Measurements from ENCODE around the gene SCUBE1. TPM values are rescaled to one million over a fixed set of nuclear protein-coding genes. Genes with fewer than 3 reads are reported as not detected.
A peak's percentile ranks its signal among the peaks of the same experiment; 100 is the strongest.

SCUBE1 gene
- total RNA-seq, 1 donor from 2014 or later: 16.6 TPM

- Histone ChIP-seq H3K27me3 (ENCODE audit: low read depth) (no peaks in the 10 kb centered on the region), H3K36me3 (no peaks in the 10 kb centered on the region), H3K27ac (no peak overlapping the region), H3K4me1 (peaks cover 6% of the 10 kb centered on the region), H3K4me3 (no peak overlapping the region), H3K9me3 (no peaks in the 10 kb centered on the region)
- no peak for DNase-seq
- ATAC-seq: no peak
- intact Hi-C loops (cut with DNase I): no loop called here
- no peak for TF ChIP-seq CTCF (IDR thresholded peaks at IDR 0.05)
Observed at GRCh38 chr22:43218786-43219185, 124.4 kb downstream of the SCUBE1 start.

GRCh38 chr22:43217285-43218030 lies 125.7 kb downstream of the SCUBE1 start:
- H3K36me3 ChIP-seq: no peaks in the 10 kb centered on the region
- DNase-seq (no peak), ATAC-seq (no peak)
- no peaks in the 10 kb centered on the region for H3K9me3 ChIP-seq
- no peak overlapping the region for H3K4me3 ChIP-seq
- intact Hi-C loops (cut with DNase I): no loop called here
- peaks cover 5% of the 10 kb centered on the region for H3K4me1 ChIP-seq
- no peaks in the 10 kb centered on the region for H3K27me3 ChIP-seq (ENCODE audit: low read depth)
- H3K27ac ChIP-seq: no peak overlapping the region
- no peak for TF ChIP-seq CTCF (IDR thresholded peaks at IDR 0.05)

GRCh38 chr22:43216738-43217137 lies 126.4 kb downstream of the SCUBE1 start:
- no peaks in the 10 kb centered on the region for H3K9me3 ChIP-seq
- no peaks in the 10 kb centered on the region for H3K4me1 ChIP-seq
- H3K27ac ChIP-seq: no peak overlapping the region
- H3K4me3 ChIP-seq: no peak overlapping the region
- ATAC-seq: no peak
- TF ChIP-seq CTCF (IDR thresholded peaks at IDR 0.05): no peak
- intact Hi-C loops (cut with DNase I): no loop called here
- DNase-seq: no peak
- H3K27me3 ChIP-seq (ENCODE audit: low read depth): no peaks in the 10 kb centered on the region
- H3K36me3 ChIP-seq: no peaks in the 10 kb centered on the region

- Histone ChIP-seq H3K9me3 (no peaks in the 10 kb centered on the region), H3K27ac (no peak overlapping the region), H3K36me3 (no peaks in the 10 kb centered on the region), H3K27me3 (ENCODE audit: low read depth) (no peaks in the 10 kb centered on the region), H3K4me1 (no peaks in the 10 kb centered on the region), H3K4me3 (no peak overlapping the region)
- TF ChIP-seq CTCF (IDR thresholded peaks at IDR 0.05): no peak
- ATAC-seq (no peak), DNase-seq (no peak)
- intact Hi-C loops (cut with DNase I): no loop called here
Observed at GRCh38 chr22:43213962-43214361, 129.2 kb downstream of the SCUBE1 start.

- Histone ChIP-seq H3K27ac (no peak overlapping the region), H3K36me3 (no peaks in the 10 kb centered on the region), H3K4me3 (no peak overlapping the region), H3K27me3 (ENCODE audit: low read depth) (no peaks in the 10 kb centered on the region), H3K4me1 (no peaks in the 10 kb centered on the region), H3K9me3 (no peaks in the 10 kb centered on the region)
- ATAC-seq: peak; percentile 21 to 30
- no peak for DNase-seq
- intact Hi-C loops (cut with DNase I): no loop called here
- no peak for TF ChIP-seq CTCF (IDR thresholded peaks at IDR 0.05)
Observed at GRCh38 chr22:43213051-43213450, 130.1 kb downstream of the SCUBE1 start.
